IMR-90 (cell line): ENCODE measurements around the gene CD209. TPM values are rescaled to one million over a fixed set of nuclear protein-coding genes. Genes with fewer than 3 reads are reported as not detected.

Source experiments
- ATAC-seq: fragments of 200-7000 bp; cut with Tn5 transposase; 2 replicates; pipeline ENCODE4 v1.9.1; 2020; ENCODE audit warnings: low read depth, mild to moderate bottlenecking, moderate library complexity
- BruUV-seq: library from RNA; stranded (reverse); fragments of 400-500 nt; replicated peaks from 2 replicates; lab custom pipeline; 2021; lab: Mats Ljungman, UMichigan
- CTCF ChIA-PET: fragments of 300-600 bp; formaldehyde crosslinking; extraction: SDS; loops from one replicate; lab custom pipeline; 2021; ENCODE audit warnings: antibody characterized with exemption; lab: Yijun Ruan, JAX
- POLR2A ChIA-PET: fragments of 300-600 bp; sonication (Branson Sonifier 250); formaldehyde crosslinking; loops from one replicate; lab custom pipeline; 2022; ENCODE audit warnings: antibody characterized with exemption; ENCODE audit not compliant: unreplicated experiment; lab: Charles Lee
- DNase-seq: peaks from one replicate; pipeline ENCODE4 v3.0.0; 2013
- H2AFZ ChIP-seq: replicated peaks from 2 replicates; pipeline ENCODE3; 2013; ENCODE audit warnings: low read length, mild to moderate bottlenecking; ENCODE audit not compliant: poor library complexity
- H2AK5ac ChIP-seq: 2 replicates; pipeline ENCODE4 v1.6.1; 2013; ENCODE audit warnings: low read depth, low read length, inconsistent platforms
- H2AK9ac ChIP-seq: replicated peaks from 2 replicates; pipeline ENCODE3; 2013; ENCODE audit warnings: mild to moderate bottlenecking, low read depth, low read length, moderate library complexity; ENCODE audit not compliant: poor library complexity
- H2BK120ac ChIP-seq: 2 replicates; pipeline ENCODE4 v1.6.1; 2013; ENCODE audit warnings: low read depth, low read length, inconsistent platforms
- H2BK15ac ChIP-seq: 3 replicates; pipeline ENCODE4 v1.6.1; 2013; ENCODE audit warnings: low read depth, low read length, inconsistent platforms
- H2BK20ac ChIP-seq: 2 replicates; pipeline ENCODE4 v1.6.1; 2013; ENCODE audit warnings: low read depth, mild to moderate bottlenecking, inconsistent platforms, low read length, moderate library complexity
- H2BK5ac ChIP-seq: 2 replicates; pipeline ENCODE4 v1.6.1; 2013; ENCODE audit warnings: mild to moderate bottlenecking, low read depth, low read length, inconsistent platforms; ENCODE audit not compliant: poor library complexity, severe bottlenecking
- H3K14ac ChIP-seq: replicated peaks from 2 replicates; pipeline ENCODE4 v1.6.1; 2013; ENCODE audit warnings: low read depth, low read length, inconsistent platforms
- H3K18ac ChIP-seq: 2 replicates; pipeline ENCODE4 v1.6.1; 2013; ENCODE audit warnings: low read depth, low read length, control low read depth
- H3K23ac ChIP-seq: 2 replicates; pipeline ENCODE4 v1.6.1; 2013; ENCODE audit warnings: low read depth, low read length, inconsistent platforms
- H3K27ac ChIP-seq: 2 replicates; pipeline ENCODE4 v1.5.1; 2013; ENCODE audit warnings: mild to moderate bottlenecking, control low read depth, low read length; ENCODE audit not compliant: insufficient read depth
- H3K27me3 ChIP-seq: 2 replicates; pipeline ENCODE4 v1.6.1; 2013; ENCODE audit warnings: low read length; ENCODE audit not compliant: control insufficient read depth, insufficient read depth
- H3K36me3 ChIP-seq: 2 replicates; pipeline ENCODE4 v1.6.1; 2013; ENCODE audit warnings: low read length, mixed read lengths; ENCODE audit not compliant: control insufficient read depth, insufficient read depth
- H3K4ac ChIP-seq: 2 replicates; pipeline ENCODE4 v1.6.1; 2013; ENCODE audit warnings: low read depth, low read length, inconsistent platforms
- H3K4me1 ChIP-seq: 2 replicates; pipeline ENCODE4 v1.6.1; 2013; ENCODE audit warnings: low read length, mixed read lengths; ENCODE audit not compliant: control insufficient read depth, insufficient read depth
- H3K4me2 ChIP-seq: 2 replicates; pipeline ENCODE4 v1.6.1; 2013; ENCODE audit warnings: low read depth, mild to moderate bottlenecking, control low read depth, low read length, moderate library complexity
- H3K4me3 ChIP-seq: 2 replicates; pipeline ENCODE4 v1.5.1; 2013; ENCODE audit warnings: low read depth, mild to moderate bottlenecking, control low read depth, low read length, moderate library complexity; ENCODE audit not compliant: insufficient read depth
- H3K56ac ChIP-seq: 2 replicates; pipeline ENCODE4 v1.6.1; 2013; ENCODE audit warnings: low read length, inconsistent platforms; ENCODE audit not compliant: insufficient read depth; ENCODE audit errors: extremely low read depth
- H3K79me1 ChIP-seq, 2 experiments: 2 replicates each; pipeline ENCODE4 v1.6.1; 2013; ENCODE audit warnings: low read length in 2 of 2, inconsistent platforms in 1 of 2, low read depth in 1 of 2
- H3K9ac ChIP-seq: 2 replicates; pipeline ENCODE4 v1.6.1; 2013; ENCODE audit warnings: low read depth, low read length, control low read depth
- H3K9me1 ChIP-seq: 2 replicates; pipeline ENCODE4 v1.6.1; 2013; ENCODE audit warnings: low read length, inconsistent platforms; ENCODE audit not compliant: insufficient read depth
- H3K9me3 ChIP-seq: 2 replicates; pipeline ENCODE4 v1.6.1; 2013; ENCODE audit warnings: low read length; ENCODE audit not compliant: control insufficient read depth, insufficient read depth
- H4K20me1 ChIP-seq: 2 replicates; pipeline ENCODE4 v1.6.1; 2013; ENCODE audit warnings: low read length, inconsistent platforms; ENCODE audit not compliant: insufficient read depth
- H4K5ac ChIP-seq: 2 replicates; pipeline ENCODE4 v1.6.1; 2013; ENCODE audit warnings: mild to moderate bottlenecking, low read depth, low read length, control low read depth
- H4K8ac ChIP-seq, 2 experiments: 2 replicates each; pipeline ENCODE4 v1.6.1; 2013; ENCODE audit warnings: low read depth in 2 of 2, low read length in 2 of 2, control low read depth in 1 of 2, inconsistent platforms in 1 of 2
- H4K91ac ChIP-seq: 2 replicates; pipeline ENCODE4 v1.6.1; 2013; ENCODE audit warnings: low read depth, low read length, inconsistent platforms; ENCODE audit not compliant: insufficient read depth
- USF2 ChIP-seq: fragments of 150-350 bp; IDR thresholded peaks from 2 replicates; pipeline ENCODE4 v1.6.1; 2017; ENCODE audit warnings: mild to moderate bottlenecking, antibody characterized with exemption, low read length, low read depth
- WGBS, 2 experiments: methylation state at CpG; one replicate each; pipeline versions ENCODE4 v1.1.5 to v1.1.7; 2013; ENCODE audit warnings: missing lambda C conversion rate in 2 of 2; ENCODE audit not compliant: insufficient read length in 1 of 2; ENCODE audit errors: extremely low coverage in 2 of 2; 5-methylcytosine and 5-hydroxymethylcytosine counted together
- dilution Hi-C: fragments of 300-500 bp; cut with HindIII; formaldehyde crosslinking; loops from one replicate; pipeline ENCODE4 v1.14.3; 2018; ENCODE audit warnings: low sequenced_read_pairs; ENCODE audit not compliant: unreplicated experiment
- in situ Hi-C: fragments of 300-500 bp; cut with MboI; formaldehyde crosslinking; loops from 3 replicates; pipeline ENCODE4 v1.14.3; 2019; ENCODE audit warnings: low sequenced_read_pairs, inconsistent platforms, mixed read lengths
- intact Hi-C: fragments of 100-400 bp; cut with micrococcal nuclease; formaldehyde crosslinking; loops from 2 replicates; pipeline ENCODE4 v1.10.0; 2022
- polyA plus RNA-seq, 3 experiments: library from polyadenylated mRNA; depleted of rRNA; stranded (reverse); fragments of >200 nt; gene quantifications; 2 replicates each; pipeline ENCODE4 v1.2.3, GENCODE V29; 2012; ENCODE audit warnings: low replicate concordance in 1 of 3
- total RNA-seq: library from RNA; depleted of rRNA; stranded (reverse); fragments of >200 nt; gene quantifications from 2 replicates; pipeline ENCODE4 v1.2.3, GENCODE V29; 2012

Gene CD209
- total and polyA plus RNA-seq, 2 of the 4 experiments (the other 2 are of a cell fraction), result not detected

GRCh38 chr19:7744871-7745650 lies 2.3 kb downstream of the CD209 start:
- TF ChIP-seq USF2, result no peak
- Histone ChIP-seq H2BK20ac (no peak overlapping the region), H3K4me3 (no peak overlapping the region), H3K56ac (no peak overlapping the region), H3K9me1 (no peaks in the 10 kb centered on the region), H3K27me3 (peaks cover 9% of the 10 kb centered on the region), H3K4me1 (no peaks in the 10 kb centered on the region), H3K9ac (no peak overlapping the region), H3K27ac (no peak overlapping the region), H3K18ac (no peak overlapping the region), H3K9me3 (no peaks in the 10 kb centered on the region), H3K23ac (no peak overlapping the region), H3K4ac (no peak overlapping the region), H2AK5ac (no peak overlapping the region), H4K8ac (no peak overlapping the region), H3K4me2 (no peak overlapping the region), H4K20me1 (no peaks in the 10 kb centered on the region), H3K36me3 (no peaks in the 10 kb centered on the region), H2AFZ (no peak overlapping the region), H4K91ac (no peak overlapping the region), H2BK5ac (no peak overlapping the region), H3K79me1 (no peaks in the 10 kb centered on the region), H4K5ac (no peak overlapping the region), H2BK15ac (no peak overlapping the region), H2BK120ac (no peak overlapping the region), H2AK9ac (no peak overlapping the region), H3K14ac (no peak overlapping the region)
- ATAC-seq (no peak), DNase-seq (no peak)
- intact Hi-C loops (no loop called here), dilution Hi-C loops (no loop called here), in situ Hi-C loops (no loop called here)
- ChIA-PET POLR2A (no interaction called here), CTCF (no interaction called here)
- BruUV-seq, result no TSS peak
- WGBS, 2 experiments, result 57% methylated on average over 5 of the region's 12 CpGs; no CpG with 5 or more reads in 1 of the 2 experiments
